Lower lobe of right lung (tissue), 2 donors: ENCODE data around the gene GGT5. TPM values are rescaled to one million over a fixed set of nuclear protein-coding genes. Genes with fewer than 3 reads are reported as not detected.
A peak's percentile ranks its signal among the peaks of the same experiment; 100 is the strongest.

ENCODE experiments used
- ATAC-seq, 2 donors: fragments of 200-7000 bp; cut with Tn5 transposase; one replicate each; pipeline ENCODE4 v1.9.1; 2020 to 2022; ENCODE audit warnings: mild to moderate bottlenecking in 2 of 2, moderate library complexity in 2 of 2
- DNase-seq: peaks from one replicate; pipeline ENCODE4 v3.0.0-alpha.2; 2020
- H3K27ac ChIP-seq: fragments of 200-600 bp; one replicate; pipeline ENCODE4 v1.8.0; 2022
- H3K27me3 ChIP-seq: fragments of 200-600 bp; one replicate; pipeline ENCODE4 v1.8.0; 2022; ENCODE audit warnings: low read depth
- H3K36me3 ChIP-seq: fragments of 200-600 bp; one replicate; pipeline ENCODE4 v1.8.0; 2022; ENCODE audit warnings: mild to moderate bottlenecking
- H3K4me1 ChIP-seq: fragments of 200-600 bp; one replicate; pipeline ENCODE4 v1.8.0; 2022
- H3K4me3 ChIP-seq: fragments of 200-600 bp; one replicate; pipeline ENCODE4 v1.8.0; 2022; ENCODE audit warnings: mild to moderate bottlenecking
- H3K9me3 ChIP-seq: fragments of 200-600 bp; one replicate; pipeline ENCODE4 v1.8.0; 2022
- intact Hi-C: fragments of 100-400 bp; cut with DNase I; formaldehyde crosslinking; loops from one replicate; pipeline ENCODE4 v1.11.0; 2022
- total RNA-seq: library from RNA; stranded (reverse); fragmentation: NEBNext Ultra II Directional; extraction: Animal tissue kit (Norgen Biotek cat#: 25700); gene quantifications from one replicate; pipeline ENCODE4 v1.2.1, GENCODE V29; 2021
- TF ChIP-seq, protein P1 (sequence below): fragments of 200-600 bp; IDR thresholded peaks from one replicate; pipeline ENCODE4 v1.8.0; 2022; ENCODE audit warnings: antibody characterized with exemption, mild to moderate bottlenecking
- donor health status: DM: no; HTN: yes; CAD: no; lungs with severe emphysema.

GGT5 gene
- total RNA-seq, 1 donor from 2014 or later: 29.4 TPM

GRCh38 chr22:24191893-24192292 is 53.0 kb downstream of the GGT5 start:
- ATAC-seq (no peak), DNase-seq (no peak)
- intact Hi-C loops: no loop called here
- no peaks in the 10 kb centered on the region for H3K9me3 ChIP-seq
- H3K4me1 ChIP-seq: peaks cover 28% of the 10 kb centered on the region
- no peak overlapping the region for H3K27ac ChIP-seq
- no peaks in the 10 kb centered on the region for H3K27me3 ChIP-seq
- H3K36me3 ChIP-seq: peaks cover 18% of the 10 kb centered on the region
- no peak overlapping the region for H3K4me3 ChIP-seq
- TF ChIP-seq, protein P1, sequence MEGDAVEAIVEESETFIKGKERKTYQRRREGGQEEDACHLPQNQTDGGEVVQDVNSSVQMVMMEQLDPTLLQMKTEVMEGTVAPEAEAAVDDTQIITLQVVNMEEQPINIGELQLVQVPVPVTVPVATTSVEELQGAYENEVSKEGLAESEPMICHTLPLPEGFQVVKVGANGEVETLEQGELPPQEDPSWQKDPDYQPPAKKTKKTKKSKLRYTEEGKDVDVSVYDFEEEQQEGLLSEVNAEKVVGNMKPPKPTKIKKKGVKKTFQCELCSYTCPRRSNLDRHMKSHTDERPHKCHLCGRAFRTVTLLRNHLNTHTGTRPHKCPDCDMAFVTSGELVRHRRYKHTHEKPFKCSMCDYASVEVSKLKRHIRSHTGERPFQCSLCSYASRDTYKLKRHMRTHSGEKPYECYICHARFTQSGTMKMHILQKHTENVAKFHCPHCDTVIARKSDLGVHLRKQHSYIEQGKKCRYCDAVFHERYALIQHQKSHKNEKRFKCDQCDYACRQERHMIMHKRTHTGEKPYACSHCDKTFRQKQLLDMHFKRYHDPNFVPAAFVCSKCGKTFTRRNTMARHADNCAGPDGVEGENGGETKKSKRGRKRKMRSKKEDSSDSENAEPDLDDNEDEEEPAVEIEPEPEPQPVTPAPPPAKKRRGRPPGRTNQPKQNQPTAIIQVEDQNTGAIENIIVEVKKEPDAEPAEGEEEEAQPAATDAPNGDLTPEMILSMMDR: no peak

DNA sequence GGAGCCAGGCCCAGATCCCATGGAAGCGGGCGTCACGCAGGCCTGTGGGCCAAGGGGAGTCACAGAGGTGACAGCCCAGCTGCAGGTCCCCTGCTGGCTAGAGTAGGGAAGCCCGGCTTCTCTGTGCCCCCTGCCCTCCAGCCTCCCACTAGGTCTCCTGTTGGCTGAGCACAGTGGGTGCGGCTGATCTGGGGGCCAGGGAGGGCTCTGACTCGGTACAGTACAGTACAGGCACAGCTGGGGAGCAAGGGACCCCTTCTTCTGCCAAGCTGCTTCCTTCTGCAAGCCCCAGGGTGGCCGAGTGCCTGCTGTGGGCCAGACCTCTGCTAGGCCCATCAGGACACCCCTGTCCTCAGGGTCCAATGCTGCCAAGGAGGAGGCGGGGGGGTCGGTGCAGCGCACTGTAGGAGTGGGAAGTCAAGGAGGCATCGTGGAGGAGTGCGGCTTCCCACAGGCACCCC is 53.5 kb downstream of the GGT5 start:
- peak overlapping the region; percentile 18 for H3K27ac ChIP-seq
- intact Hi-C loops: no loop called here
- no peak overlapping the region for H3K4me3 ChIP-seq
- no peaks in the 10 kb centered on the region for H3K9me3 ChIP-seq
- no peak for ATAC-seq
- H3K36me3 ChIP-seq: peaks cover 23% of the 10 kb centered on the region
- DNase-seq: no peak
- TF ChIP-seq, protein P1: no peak
- peaks cover 28% of the 10 kb centered on the region for H3K4me1 ChIP-seq
- no peaks in the 10 kb centered on the region for H3K27me3 ChIP-seq

DNA sequence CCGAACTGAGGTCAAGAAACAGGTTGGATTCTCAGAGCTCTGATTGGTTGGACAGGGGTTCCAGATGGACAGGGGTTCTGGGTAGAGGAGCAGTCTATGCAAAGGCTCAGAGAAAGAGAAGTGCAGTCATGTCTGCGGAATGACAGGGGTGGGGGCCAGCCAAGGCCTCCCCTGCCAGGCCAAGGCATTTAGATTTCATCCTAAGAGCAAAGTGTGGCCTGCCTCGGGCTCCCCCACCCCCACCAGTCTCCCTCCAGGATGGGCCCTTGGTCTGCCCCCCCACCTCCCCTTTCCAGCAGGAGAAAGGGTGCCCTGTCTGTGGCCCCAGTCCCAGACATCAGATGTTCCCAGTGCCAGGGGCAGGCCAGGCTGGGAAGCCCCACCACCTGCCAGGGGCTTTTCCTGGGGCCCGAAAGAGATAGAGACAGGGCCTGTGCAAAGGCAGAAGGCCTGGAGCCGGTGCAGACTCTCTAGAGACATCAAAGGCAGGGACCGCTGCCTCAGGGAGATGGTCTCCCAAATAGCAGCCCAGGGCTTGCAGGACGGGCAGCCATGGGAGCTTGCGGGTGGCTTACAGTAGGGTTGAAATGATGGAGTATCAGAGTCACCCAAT is 54.2 kb downstream of the GGT5 start:
- peaks cover 28% of the 10 kb centered on the region for H3K4me1 ChIP-seq
- H3K27me3 ChIP-seq: no peaks in the 10 kb centered on the region
- H3K9me3 ChIP-seq: no peaks in the 10 kb centered on the region
- H3K36me3 ChIP-seq: peaks cover 30% of the 10 kb centered on the region
- DNase-seq (no peak), ATAC-seq (no peak)
- H3K27ac ChIP-seq: peak overlapping the region; percentile 18
- no peak overlapping the region for H3K4me3 ChIP-seq
- intact Hi-C loops: no loop called here
- TF ChIP-seq, protein P1: no peak

GRCh38 chr22:24190159-24190540 is 54.7 kb downstream of the GGT5 start:
- intact Hi-C loops: no loop called here
- Histone ChIP-seq H3K4me1 (peaks cover 28% of the 10 kb centered on the region), H3K27me3 (no peaks in the 10 kb centered on the region), H3K9me3 (no peaks in the 10 kb centered on the region), H3K36me3 (peaks cover 36% of the 10 kb centered on the region), H3K4me3 (no peak overlapping the region), H3K27ac (peak overlapping the region; percentile 65)
- DNase-seq (no peak), ATAC-seq (no peak)
- TF ChIP-seq, protein P1: no peak

- ATAC-seq (peak; percentile 92 to 95), DNase-seq (peak; percentile 92)
- peak overlapping the region; percentile 65 for H3K27ac ChIP-seq
- TF ChIP-seq, protein P1: peak; percentile 90
- H3K36me3 ChIP-seq: peaks cover 39% of the 10 kb centered on the region
- H3K27me3 ChIP-seq: no peaks in the 10 kb centered on the region
- peaks cover 28% of the 10 kb centered on the region for H3K4me1 ChIP-seq
- peak overlapping the region; percentile 21 for H3K4me3 ChIP-seq
- H3K9me3 ChIP-seq: no peaks in the 10 kb centered on the region
- intact Hi-C loops: no loop called here
These were observed 55.4 kb downstream of the GGT5 start for GRCh38 chr22:24189249-24190158.
